GM12872 (cell line): ENCODE results near the gene KLHL30.

Experiments used
- TF ChIP-seq, protein P1 (sequence below): IDR thresholded peaks from 3 replicates; pipeline ENCODE4 v1.5.1; 2011; ENCODE audit warnings: low read depth, mild to moderate bottlenecking, low read length, moderate library complexity; ENCODE audit not compliant: insufficient read depth

KLHL30 gene

GRCh38 chr2:238125127-238125885, 13.2 kb upstream of the KLHL30 start:
- TF ChIP-seq, protein P1, sequence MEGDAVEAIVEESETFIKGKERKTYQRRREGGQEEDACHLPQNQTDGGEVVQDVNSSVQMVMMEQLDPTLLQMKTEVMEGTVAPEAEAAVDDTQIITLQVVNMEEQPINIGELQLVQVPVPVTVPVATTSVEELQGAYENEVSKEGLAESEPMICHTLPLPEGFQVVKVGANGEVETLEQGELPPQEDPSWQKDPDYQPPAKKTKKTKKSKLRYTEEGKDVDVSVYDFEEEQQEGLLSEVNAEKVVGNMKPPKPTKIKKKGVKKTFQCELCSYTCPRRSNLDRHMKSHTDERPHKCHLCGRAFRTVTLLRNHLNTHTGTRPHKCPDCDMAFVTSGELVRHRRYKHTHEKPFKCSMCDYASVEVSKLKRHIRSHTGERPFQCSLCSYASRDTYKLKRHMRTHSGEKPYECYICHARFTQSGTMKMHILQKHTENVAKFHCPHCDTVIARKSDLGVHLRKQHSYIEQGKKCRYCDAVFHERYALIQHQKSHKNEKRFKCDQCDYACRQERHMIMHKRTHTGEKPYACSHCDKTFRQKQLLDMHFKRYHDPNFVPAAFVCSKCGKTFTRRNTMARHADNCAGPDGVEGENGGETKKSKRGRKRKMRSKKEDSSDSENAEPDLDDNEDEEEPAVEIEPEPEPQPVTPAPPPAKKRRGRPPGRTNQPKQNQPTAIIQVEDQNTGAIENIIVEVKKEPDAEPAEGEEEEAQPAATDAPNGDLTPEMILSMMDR: no peak

DNA sequence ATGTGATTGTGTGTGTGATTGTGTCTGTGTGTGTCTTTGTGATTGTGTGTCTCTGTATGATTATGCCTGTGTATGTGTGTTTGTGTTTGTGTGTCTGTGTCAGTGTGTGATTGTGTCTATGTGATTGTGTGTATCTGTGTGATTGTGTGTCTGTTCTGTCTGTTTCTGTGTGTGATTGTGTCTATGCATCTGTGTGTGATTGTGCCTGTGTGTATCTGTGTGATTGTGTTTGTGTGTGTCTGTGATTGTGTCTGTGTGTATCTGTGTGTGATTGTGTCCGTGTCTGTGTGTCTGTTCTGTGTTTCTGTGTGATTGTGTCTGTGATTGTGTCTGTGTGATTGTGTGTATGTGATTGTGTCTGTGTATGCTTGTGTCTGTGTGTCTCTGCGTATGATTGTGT, 12.1 kb upstream of the KLHL30 start:
- TF ChIP-seq, protein P1: no peak

DNA sequence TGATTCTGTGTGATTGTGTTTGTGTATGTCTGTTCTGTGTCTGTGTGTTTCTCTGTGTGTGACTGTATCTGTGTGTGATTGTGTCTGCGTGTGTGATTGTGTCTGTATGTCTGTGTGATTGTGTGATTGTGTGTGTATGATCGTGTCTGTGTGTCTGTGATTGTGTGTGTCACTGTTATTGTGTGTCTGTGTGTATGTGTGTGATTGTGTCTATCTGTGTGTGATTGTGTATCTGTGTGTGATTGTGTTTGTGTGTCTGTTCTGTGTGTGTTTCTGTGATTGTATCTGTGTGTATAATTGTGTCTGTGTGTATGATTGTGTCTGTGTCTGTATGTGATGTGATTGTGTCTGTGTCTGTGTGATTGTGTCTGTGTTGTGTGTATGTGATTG, 11.7 kb upstream of the KLHL30 start:
- TF ChIP-seq, protein P1: no peak

GRCh38 chr2:238127165-238128060, 11.1 kb upstream of the KLHL30 start:
- TF ChIP-seq, protein P1: no peak

DNA sequence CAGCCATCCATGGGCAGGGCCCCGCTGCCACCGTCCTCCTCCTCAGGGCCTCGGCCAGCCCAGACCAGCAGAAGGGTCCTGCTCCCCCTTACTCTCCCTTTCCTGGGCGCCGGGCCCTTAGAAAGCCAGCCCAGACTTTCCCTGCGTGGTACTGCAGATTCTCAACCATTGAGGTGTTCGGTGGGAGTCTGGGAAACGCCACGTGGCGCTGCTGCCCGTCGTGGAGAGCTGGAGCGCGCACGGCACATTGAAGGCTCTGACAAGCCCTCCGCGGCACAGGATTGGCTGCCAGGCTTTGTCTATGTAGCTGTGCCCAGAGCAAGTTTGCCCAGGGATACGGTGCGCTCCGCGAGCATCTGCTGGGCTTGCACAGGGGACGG, 10.4 kb upstream of the KLHL30 start:
- TF ChIP-seq, protein P1: no peak

DNA sequence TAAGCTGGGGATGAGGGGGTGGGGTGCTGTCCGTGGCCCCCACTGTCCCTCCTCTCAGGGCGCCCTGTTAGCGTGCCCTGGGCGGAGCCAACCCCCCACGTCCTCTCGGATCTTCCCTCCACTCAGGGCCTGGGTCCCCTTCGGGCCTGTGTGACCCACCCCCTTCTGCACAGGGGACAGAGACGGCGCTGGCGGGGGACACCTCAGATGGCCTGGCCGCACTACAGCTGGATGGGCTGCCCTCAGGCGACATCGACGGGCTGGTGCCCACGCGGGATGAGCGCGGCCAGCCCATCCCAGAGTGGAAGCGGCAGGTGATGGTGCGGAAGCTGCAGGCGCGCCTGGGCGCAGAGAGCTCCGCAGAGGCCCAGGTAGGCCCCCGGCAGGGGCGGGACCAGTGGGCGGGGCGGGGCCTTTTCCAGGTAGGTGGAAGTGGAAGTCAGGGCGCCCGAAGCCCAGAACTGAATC, 9.9 kb upstream of the KLHL30 start:
- TF ChIP-seq, protein P1: no peak

DNA sequence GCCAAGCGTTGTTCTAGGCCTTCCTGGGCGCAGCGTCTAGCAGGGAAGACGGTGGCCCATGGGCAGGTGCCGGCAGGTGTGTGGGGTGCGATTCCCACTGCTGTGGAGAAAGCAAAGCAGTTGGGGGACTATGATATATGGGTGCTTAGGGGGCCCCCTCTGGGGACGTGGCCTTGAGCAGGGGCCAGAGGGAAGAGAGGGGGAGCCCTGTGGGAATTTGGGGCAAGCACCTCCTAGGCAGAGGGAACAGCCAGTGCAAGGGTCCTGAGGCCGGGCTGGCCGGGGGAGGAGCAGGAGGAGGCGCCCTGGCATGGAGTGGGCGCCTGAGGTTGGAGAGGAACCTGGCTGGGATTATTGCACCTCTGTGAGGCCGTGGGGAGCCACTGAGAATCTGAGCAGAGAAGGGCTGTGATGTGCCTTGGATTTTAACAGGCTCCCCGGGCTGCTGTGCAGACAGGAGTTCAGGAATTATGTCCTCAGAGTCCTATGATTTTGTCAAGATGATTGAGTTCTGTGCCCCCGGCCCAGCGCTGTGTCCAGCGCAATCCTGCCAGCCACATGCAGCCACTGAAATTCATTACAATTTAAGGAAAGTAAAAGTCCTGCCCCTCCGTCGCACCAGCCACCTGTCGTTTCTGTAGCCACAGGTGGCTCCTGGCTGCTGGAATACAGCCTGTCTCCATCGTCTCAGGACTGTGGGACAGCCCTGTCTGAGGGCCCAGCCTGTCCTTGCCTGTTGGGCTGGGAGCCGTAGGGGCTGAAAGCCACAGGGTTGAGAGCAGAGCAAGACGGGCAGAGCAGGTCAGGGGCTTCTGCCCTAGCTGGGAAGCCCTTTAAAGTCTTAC, 9.1 kb upstream of the KLHL30 start:
- TF ChIP-seq, protein P1: no peak
